ENCODE results near the gene SPTBN4.

DNA sequence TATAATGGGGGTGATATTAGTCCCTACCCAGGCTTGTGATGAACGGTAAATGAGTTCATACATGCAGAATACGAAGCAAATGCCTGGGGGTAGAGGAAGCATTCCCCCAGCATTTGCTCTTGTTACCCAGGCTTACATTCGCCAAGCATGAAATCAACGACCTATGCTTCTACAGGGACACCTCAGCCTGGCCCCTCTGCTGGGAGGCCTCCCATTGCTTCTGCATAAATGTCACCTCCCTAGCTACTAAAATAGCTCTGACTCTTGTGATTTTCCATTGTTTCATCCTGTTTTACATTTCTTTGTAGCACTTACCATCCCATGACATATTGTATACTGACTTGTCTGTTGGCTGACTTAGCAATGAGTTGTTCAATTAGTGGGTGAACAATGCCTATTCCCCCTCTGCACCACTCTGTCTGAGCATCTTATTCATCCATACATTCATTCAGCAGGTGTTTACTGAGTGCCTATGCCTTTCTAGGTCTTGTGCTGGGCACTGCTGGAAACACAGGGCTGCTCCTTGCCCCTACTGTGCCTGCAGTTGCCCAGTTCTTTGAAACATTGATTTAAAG is 47.0 kb downstream of the SPTBN4 start:
- TF ChIP-seq TCF7L2 (IDR thresholded peaks at IDR 0.05; ENCODE audit: borderline replicate concordance, low read depth, low read length) (no peak), ZNF830 (tag by site-specific recombination; IDR thresholded peaks at IDR 0.05; ENCODE audit: low read depth) (no peak)

All from HEK293 (cell line).